Measurements from ENCODE around the gene CHN1.

CHN1 gene

DNA sequence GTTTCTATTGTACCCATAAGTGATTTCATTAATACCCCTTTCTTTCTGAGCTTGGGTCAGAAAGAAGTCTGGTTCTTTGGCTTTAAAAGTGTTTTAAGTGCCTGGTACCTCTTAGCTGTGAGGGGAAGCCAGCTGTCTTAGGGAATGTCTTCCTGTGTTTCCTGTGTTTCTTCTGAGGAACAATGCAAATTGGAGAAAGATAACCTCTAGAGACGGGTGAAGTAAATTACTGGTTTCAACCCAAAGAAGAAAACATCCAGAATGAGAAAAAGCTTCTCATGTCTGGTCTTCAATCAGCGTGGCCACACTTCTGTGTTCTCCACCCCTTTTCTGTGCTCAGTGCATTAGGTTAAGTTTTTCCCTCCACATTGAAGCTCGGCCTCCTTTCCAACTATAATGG lies 10.2 kb upstream of the CHN1 start:
- no peak for DNase-seq
- intact Hi-C loops (cut with DNase I), result no loop called here

DNA sequence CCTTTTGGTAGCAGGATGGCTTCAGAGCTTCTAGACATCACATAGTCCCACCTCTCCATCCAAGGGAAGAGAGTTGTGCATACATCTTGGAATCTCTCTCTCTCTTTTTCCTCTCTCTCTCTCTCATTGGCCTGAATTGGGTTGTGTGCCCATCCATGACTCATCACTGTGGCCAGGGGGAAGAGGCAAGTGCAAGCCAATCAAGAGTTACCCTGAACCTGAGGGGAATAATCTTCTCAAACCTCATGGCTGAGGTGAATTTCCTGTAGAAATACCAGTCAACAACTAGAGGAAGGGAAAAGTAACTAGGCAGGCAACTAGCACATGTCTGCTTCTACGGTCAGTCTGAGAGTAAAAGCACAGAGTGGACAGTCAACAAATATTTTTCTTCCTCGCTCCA lies 7.3 kb upstream of the CHN1 start:
- intact Hi-C loops (cut with DNase I), result no loop called here
- no peak for DNase-seq

DNA sequence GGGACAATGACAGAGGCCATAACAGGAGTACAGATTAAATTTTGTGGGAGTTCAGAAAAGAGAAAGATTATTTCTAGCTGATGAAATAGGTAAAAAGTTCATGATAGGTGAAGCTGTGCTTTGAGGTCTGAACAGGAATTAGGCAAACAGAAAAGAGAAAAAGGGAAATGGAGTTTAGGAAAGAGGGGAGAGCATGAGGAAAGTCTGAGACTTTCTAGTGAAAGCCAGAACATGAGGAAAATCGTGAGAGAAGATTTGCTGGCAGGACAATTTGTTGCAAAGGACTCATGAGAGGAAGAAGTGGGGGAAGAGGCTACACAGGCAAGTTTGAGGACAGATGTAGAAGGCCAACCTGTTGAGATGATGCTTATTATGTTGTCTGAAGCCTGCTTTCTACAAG lies 6.3 kb upstream of the CHN1 start:
- intact Hi-C loops (cut with DNase I), result no loop called here
- DNase-seq, result no peak

- intact Hi-C loops (cut with DNase I), result no loop called here
- no peak for DNase-seq
These were observed 5.7 kb upstream of the CHN1 start for GRCh38 chr2:175010848-175011254.

GRCh38 chr2:175009917-175010621 lies 4.9 kb upstream of the CHN1 start:
- intact Hi-C loops (cut with DNase I), result loop anchor here (10.0 kb wide), 1 partner anchor 525 kb away; the partner anchor contains the start of gene GPR155
- no peak for DNase-seq

GRCh38 chr2:175008801-175009495 lies 3.8 kb upstream of the CHN1 start:
- intact Hi-C loops (cut with DNase I), result loop anchor here (10.0 kb wide), 1 partner anchor 524 kb away; the partner anchor contains the start of gene GPR155
- no peak for DNase-seq

DNA sequence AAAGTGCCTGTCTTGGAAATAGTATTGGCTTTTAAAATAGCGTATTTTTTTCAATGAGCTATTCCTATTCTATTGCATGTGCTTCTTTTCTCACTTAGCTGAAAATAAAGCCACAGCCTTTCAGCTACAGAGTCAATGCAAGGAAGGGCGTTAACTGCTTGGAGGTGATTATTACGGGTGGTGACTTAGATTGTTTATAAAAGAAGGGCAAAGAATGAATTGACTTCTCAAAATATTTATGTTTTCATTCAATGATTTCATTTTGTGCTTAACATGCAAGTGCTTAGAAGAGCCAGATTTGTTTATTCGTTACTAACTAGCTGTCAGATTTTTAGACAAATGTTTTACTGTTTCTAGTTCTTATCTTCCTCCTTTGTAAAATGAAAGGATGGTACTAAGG lies 2.8 kb upstream of the CHN1 start:
- no peak for DNase-seq
- intact Hi-C loops (cut with DNase I), result loop anchor here (10.0 kb wide), 1 partner anchor 523 kb away; the partner anchor contains the start of gene GPR155

DNA sequence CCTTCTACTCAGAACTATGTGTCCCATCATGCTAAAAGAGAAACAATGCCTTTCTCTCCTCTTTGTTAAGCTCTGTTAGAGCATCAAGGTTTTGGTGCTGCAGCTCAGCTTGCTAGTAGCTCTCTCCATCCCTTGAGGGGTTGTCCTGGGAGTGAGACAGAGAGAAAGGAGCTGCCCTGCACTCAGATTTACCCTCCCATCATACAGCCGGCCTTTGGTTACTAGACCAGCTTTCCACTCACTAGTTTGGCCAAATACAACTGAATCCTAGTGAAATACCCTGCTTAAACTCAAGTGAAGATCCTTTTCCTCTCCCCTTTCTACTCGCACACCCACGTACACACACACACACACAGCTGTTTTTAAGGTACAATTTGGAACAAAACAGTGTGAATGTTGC lies 2.3 kb upstream of the CHN1 start:
- intact Hi-C loops (cut with DNase I), result loop anchor here (10.0 kb wide), 1 partner anchor 523 kb away; the partner anchor contains the start of gene GPR155

DNA sequence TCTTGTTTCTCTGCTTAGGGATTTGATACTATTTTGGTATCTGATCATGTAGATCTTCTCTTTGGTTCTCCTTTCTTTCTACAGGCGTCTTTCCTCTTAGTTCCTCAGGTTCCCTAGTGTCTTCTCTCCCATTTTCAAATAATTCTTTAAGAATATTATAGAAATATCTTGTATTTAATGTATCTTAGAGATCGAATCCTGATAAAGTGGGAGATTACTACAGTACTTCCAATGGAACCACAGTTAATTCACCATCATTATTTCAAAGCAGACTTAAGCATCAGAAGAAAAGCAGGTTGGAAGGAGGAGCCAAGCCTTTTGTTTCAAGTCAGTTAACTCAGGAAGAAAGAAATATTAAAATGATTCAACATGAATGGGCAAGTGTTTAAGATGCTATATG lies 1.1 kb upstream of the CHN1 start:
- intact Hi-C loops (cut with DNase I), result loop anchor here (10.0 kb wide), 1 partner anchor 521 kb away; the partner anchor contains the start of gene GPR155
- no peak for DNase-seq

More for the DNA sequence above, 2.3 kb upstream of the CHN1 start:
- no peak for DNase-seq

DNA sequence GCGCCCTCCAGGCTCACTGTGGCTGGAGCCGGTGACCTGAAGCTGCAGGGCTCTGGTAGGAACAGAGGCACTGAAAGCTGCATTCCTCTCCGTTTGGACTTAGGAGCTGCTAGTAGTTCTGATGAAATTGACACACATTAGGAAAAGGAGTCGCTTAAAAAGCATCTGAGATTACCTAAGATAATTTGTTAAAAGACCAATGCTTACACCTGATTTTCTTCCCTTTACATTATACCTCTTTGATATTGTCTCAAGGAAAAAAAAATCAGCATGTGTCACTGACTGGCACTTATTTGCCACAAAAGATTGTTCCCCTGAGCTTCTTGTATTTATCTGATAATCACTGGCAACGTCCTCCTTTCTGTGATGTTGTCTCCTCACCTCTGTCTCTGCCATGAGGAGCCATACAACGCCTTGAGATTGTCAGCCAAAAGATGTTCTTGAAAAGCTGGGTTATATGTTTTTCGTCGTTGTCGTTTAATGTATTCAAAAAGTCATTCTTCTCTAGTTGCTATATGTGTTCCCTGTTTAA lies 618 bp upstream of the CHN1 start:
- intact Hi-C loops (cut with DNase I), result loop anchor here (10.0 kb wide), 1 partner anchor 521 kb away; the partner anchor contains the start of gene GPR155

GRCh38 chr2:175004730-175004979 lies 526 bp downstream of the CHN1 start:
- intact Hi-C loops (cut with DNase I), result loop anchor here (10.0 kb wide), 1 partner anchor 520 kb away; the partner anchor contains the start of gene GPR155
- peak in 10 of 42 donors; percentile 10 to 51 (median 23) for DNase-seq

More for the DNA sequence above, 618 bp upstream of the CHN1 start:
- no peak for DNase-seq

GRCh38 chr2:175003875-175004729 lies 1.1 kb downstream of the CHN1 start:
- intact Hi-C loops (cut with DNase I), result loop anchor here (10.0 kb wide), 1 partner anchor 519 kb away; the partner anchor contains the start of gene GPR155
- peak in 9 of 42 donors; percentile 12 to 53 (median 25) for DNase-seq

GRCh38 chr2:175002547-175003274 lies 2.5 kb downstream of the CHN1 start:
- intact Hi-C loops (cut with DNase I), result loop anchor here (10.0 kb wide), 1 partner anchor 518 kb away; the partner anchor contains the start of gene GPR155
- no peak for DNase-seq

DNA sequence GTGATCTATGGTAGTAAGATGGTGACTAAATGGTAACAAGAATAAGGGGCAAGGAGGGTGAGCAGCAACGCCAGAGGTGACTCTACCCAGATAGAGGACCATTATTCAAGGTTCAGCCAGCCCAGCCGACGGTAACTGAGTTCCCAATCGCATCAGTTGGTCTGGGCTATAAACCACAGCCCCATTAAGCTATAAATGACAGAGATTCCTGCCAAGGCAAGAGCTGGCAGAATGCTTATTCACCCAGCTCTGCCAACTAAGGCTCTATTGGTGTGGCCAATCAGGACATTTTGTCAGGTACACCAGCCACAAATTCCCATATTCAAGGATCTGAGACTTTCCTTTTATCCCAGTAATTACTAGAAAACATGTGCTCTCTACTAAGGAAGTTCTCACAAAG lies 3.6 kb downstream of the CHN1 start:
- DNase-seq, result no peak
- intact Hi-C loops (cut with DNase I), result loop anchor here (10.0 kb wide), 1 partner anchor 517 kb away; the partner anchor contains the start of gene GPR155

DNA sequence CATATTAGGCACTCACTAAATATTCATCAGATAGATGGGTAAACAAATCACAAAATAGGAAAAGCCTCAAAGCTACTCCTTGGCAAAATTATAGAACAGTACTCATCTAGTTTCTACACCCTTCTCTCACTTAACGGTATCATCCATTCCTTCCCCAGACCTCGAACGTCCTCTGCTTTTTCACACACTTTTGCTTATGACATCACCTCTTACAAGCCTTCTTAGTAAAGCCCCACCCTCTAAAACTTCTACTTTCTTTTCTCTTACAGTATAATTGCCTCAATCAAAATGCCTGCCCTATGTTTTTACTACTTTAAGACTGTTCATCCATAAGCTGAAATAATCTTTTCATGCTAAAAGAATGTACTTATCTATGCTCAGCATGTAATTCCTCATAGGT lies 8.1 kb downstream of the CHN1 start:
- intact Hi-C loops (cut with DNase I), result no loop called here

DNA sequence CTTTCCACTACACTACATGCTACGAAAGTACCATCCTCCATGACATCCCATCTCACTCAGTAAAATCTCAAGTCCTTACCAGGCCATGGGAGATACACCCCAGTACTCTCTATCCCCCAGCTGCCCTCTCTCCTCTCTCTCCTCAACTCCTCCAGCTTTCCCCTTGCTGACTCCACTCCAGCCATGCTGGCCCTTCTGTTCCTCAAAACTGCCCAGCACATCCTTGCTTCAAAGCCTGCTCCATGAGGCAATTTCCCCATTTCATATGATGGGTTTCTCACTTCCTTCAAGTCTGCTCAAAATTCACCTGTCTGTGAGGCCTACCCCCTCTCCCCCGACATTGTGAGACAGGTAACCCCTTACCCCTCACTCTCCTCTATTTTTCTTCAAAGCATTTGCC lies 8.6 kb downstream of the CHN1 start:
- intact Hi-C loops (cut with DNase I), result no loop called here
- DNase-seq, result no peak

More for the DNA sequence above, 8.1 kb downstream of the CHN1 start:
- no peak for DNase-seq

GRCh38 chr2:174994381-174994780 lies 10.8 kb downstream of the CHN1 start:
- intact Hi-C loops (cut with DNase I), result loop anchor here (5.0 kb wide), 1 partner anchor 222 kb away; no protein-coding TSS in a partner anchor
- DNase-seq, result no peak

DNA sequence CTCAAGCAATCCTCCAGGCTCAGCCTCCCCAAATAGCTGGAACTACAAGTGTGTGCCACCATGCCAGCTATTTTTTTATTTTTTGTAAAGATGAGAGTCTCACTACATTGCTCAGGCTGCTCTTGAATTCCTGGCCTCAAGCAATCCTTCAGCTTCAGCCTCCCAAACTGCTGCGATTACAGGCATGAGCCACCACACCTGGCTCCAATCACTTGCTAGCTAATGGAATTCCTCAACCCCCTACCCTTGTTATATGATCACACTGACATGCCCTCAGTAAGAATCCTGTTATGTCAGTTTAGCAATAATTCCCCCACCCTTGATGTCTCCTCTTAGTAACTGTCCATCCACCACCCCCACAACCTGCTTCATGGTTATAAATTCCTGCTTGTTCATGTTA lies 12.3 kb downstream of the CHN1 start:
- intact Hi-C loops (cut with DNase I), result loop anchor here (5.0 kb wide), 1 partner anchor 221 kb away; no protein-coding TSS in a partner anchor
- no peak for DNase-seq
